NT2/D1 (cell line): Measurements from ENCODE around the gene CDK5RAP1.

Experiments
- DNase-seq: peaks from one replicate; pipeline ENCODE4 v3.0.0-alpha.2; 2011; ENCODE audit warnings: low read depth, low spot score
- H3K27me3 ChIP-seq: 2 replicates; pipeline ENCODE4 v1.6.0; 2011; ENCODE audit warnings: mild to moderate bottlenecking; ENCODE audit not compliant: insufficient read length, insufficient read depth
- H3K36me3 ChIP-seq: 2 replicates; pipeline ENCODE4 v1.6.1; 2011; ENCODE audit warnings: mild to moderate bottlenecking, low read length, mixed read lengths; ENCODE audit not compliant: insufficient read depth, insufficient read length
- H3K4me1 ChIP-seq: 2 replicates; pipeline ENCODE4 v1.5.1; 2011; ENCODE audit not compliant: insufficient read depth, insufficient read length
- H3K4me3 ChIP-seq: 2 replicates; pipeline ENCODE4 v1.5.1; 2011; ENCODE audit warnings: low read depth; ENCODE audit not compliant: insufficient read length
- H3K9ac ChIP-seq: 2 replicates; pipeline ENCODE4 v1.6.0; 2011; ENCODE audit warnings: low read depth; ENCODE audit not compliant: insufficient read length
- H3K9me3 ChIP-seq: 2 replicates; pipeline ENCODE4 v1.5.1; 2011; ENCODE audit warnings: mild to moderate bottlenecking, low read length; ENCODE audit not compliant: insufficient read depth
- SUZ12 ChIP-seq: IDR thresholded peaks from 2 replicates; pipeline ENCODE4 v1.6.1; 2011; ENCODE audit not compliant: insufficient read length, insufficient read depth; ENCODE audit errors: extremely low read depth
- YY1 ChIP-seq: IDR thresholded peaks from 2 replicates; pipeline ENCODE4 v1.6.1; 2011; ENCODE audit not compliant: insufficient read length, insufficient read depth
- ZNF274 ChIP-seq: IDR thresholded peaks from 2 replicates; pipeline ENCODE4 v1.6.1; 2011; ENCODE audit warnings: mild to moderate bottlenecking, low read depth, low read length

CDK5RAP1 gene

GRCh38 chr20:33372993-33373441 is 28.3 kb downstream of the CDK5RAP1 start:
- Histone ChIP-seq H3K27me3 (no peaks in the 10 kb centered on the region), H3K9ac (no peak overlapping the region), H3K9me3 (no peaks in the 10 kb centered on the region), H3K4me3 (no peak overlapping the region), H3K36me3 (peaks cover 55% of the 10 kb centered on the region), H3K4me1 (no peaks in the 10 kb centered on the region)
- DNase-seq, result no peak
- TF ChIP-seq YY1 (no peak), ZNF274 (no peak), SUZ12 (no peak)

- no peaks in the 10 kb centered on the region for H3K27me3 ChIP-seq
- H3K9me3 ChIP-seq, result no peaks in the 10 kb centered on the region
- H3K4me1 ChIP-seq, result no peaks in the 10 kb centered on the region
- H3K36me3 ChIP-seq, result peaks cover 63% of the 10 kb centered on the region
- TF ChIP-seq YY1 (no peak), SUZ12 (no peak), ZNF274 (no peak)
- H3K4me3 ChIP-seq, result no peak overlapping the region
- no peak overlapping the region for H3K9ac ChIP-seq
- no peak for DNase-seq
Observed at GRCh38 chr20:33370291-33370690, 31.0 kb downstream of the CDK5RAP1 start.

GRCh38 chr20:33362898-33363297 is 38.4 kb downstream of the CDK5RAP1 start:
- no peaks in the 10 kb centered on the region for H3K9me3 ChIP-seq
- H3K4me1 ChIP-seq, result no peaks in the 10 kb centered on the region
- no peak for TF ChIP-seq ZNF274
- no peak for TF ChIP-seq SUZ12
- TF ChIP-seq YY1, result no peak
- H3K36me3 ChIP-seq, result peaks cover 60% of the 10 kb centered on the region
- H3K9ac ChIP-seq, result no peak overlapping the region
- no peaks in the 10 kb centered on the region for H3K27me3 ChIP-seq
- no peak overlapping the region for H3K4me3 ChIP-seq
- DNase-seq, result no peak

- no peak overlapping the region for H3K4me3 ChIP-seq
- H3K27me3 ChIP-seq, result no peaks in the 10 kb centered on the region
- H3K4me1 ChIP-seq, result no peaks in the 10 kb centered on the region
- no peak for TF ChIP-seq SUZ12
- TF ChIP-seq YY1, result no peak
- no peak for TF ChIP-seq ZNF274
- no peak overlapping the region for H3K9ac ChIP-seq
- H3K36me3 ChIP-seq, result peaks cover 37% of the 10 kb centered on the region
- no peaks in the 10 kb centered on the region for H3K9me3 ChIP-seq
- DNase-seq, result no peak
Observed at GRCh38 chr20:33359399-33360261, 41.7 kb downstream of the CDK5RAP1 start.

- H3K27me3 ChIP-seq, result no peaks in the 10 kb centered on the region
- peaks cover 14% of the 10 kb centered on the region for H3K4me1 ChIP-seq
- no peaks in the 10 kb centered on the region for H3K9me3 ChIP-seq
- DNase-seq, result no peak
- H3K4me3 ChIP-seq, result no peak overlapping the region
- no peak overlapping the region for H3K9ac ChIP-seq
- TF ChIP-seq YY1 (no peak), ZNF274 (no peak), SUZ12 (no peak)
- peaks cover 7% of the 10 kb centered on the region for H3K36me3 ChIP-seq
Observed at GRCh38 chr20:33353013-33353402, 48.3 kb downstream of the CDK5RAP1 start.

GRCh38 chr20:33352258-33353012 is 48.9 kb downstream of the CDK5RAP1 start:
- no peaks in the 10 kb centered on the region for H3K27me3 ChIP-seq
- DNase-seq, result no peak
- H3K9ac ChIP-seq, result no peak overlapping the region

GRCh38 chr20:33351696-33352095 is 49.6 kb downstream of the CDK5RAP1 start:
- Histone ChIP-seq H3K4me3 (no peak overlapping the region), H3K27me3 (no peaks in the 10 kb centered on the region), H3K9ac (no peak overlapping the region), H3K4me1 (peaks cover 20% of the 10 kb centered on the region), H3K36me3 (peaks cover 9% of the 10 kb centered on the region), H3K9me3 (no peaks in the 10 kb centered on the region)
- no peak for DNase-seq
- no peak for TF ChIP-seq YY1
- no peak for TF ChIP-seq ZNF274
- no peak for TF ChIP-seq SUZ12

More at GRCh38 chr20:33352258-33353012, 48.9 kb downstream of the CDK5RAP1 start:
- Histone ChIP-seq H3K9me3 (no peaks in the 10 kb centered on the region), H3K4me1 (peaks cover 20% of the 10 kb centered on the region), H3K4me3 (no peak overlapping the region), H3K36me3 (peaks cover 9% of the 10 kb centered on the region)
- TF ChIP-seq YY1 (no peak), SUZ12 (no peak), ZNF274 (no peak)
